ENCODE results near the gene SLC38A6. TPM values are rescaled to one million over a fixed set of nuclear protein-coding genes. Genes with fewer than 3 reads are reported as not detected.

The SLC38A6 gene
- total RNA-seq, 2 experiments from 2014 or later: 4.5 to 5.3 TPM

GRCh38 chr14:61033054-61033453, 52.0 kb downstream of the SLC38A6 start:
- no peak for ATAC-seq
- peaks cover 8% of the 10 kb centered on the region for H3K4me1 Mint-ChIP-seq
- no peak overlapping the region for H3K4me3 Mint-ChIP-seq
- no peaks in the 10 kb centered on the region for H3K9me3 Mint-ChIP-seq (ENCODE audit: low read depth)
- DNase-seq: no peak
- peaks cover 2% of the 10 kb centered on the region for H3K36me3 Mint-ChIP-seq (ENCODE audit: low read depth)
- POLR2A ChIA-PET: no interaction called here
- CTCF ChIA-PET: interaction anchor here (0.9 to 1.1 kb wide), 2 partner anchors 15 to 408 kb away, joined by 3 read pairs; no protein-coding TSS in a partner anchor
- intact Hi-C loops (cut with DNase I, micrococcal nuclease): no loop called here
- H3K27ac Mint-ChIP-seq: no peak overlapping the region
- no peaks in the 10 kb centered on the region for H3K27me3 Mint-ChIP-seq

- DNase-seq: no peak
- Mint-ChIP-seq H3K4me3 (no peak overlapping the region), H3K27ac (no peak overlapping the region), H3K9me3 (ENCODE audit: low read depth) (no peaks in the 10 kb centered on the region), H3K27me3 (no peaks in the 10 kb centered on the region), H3K36me3 (ENCODE audit: low read depth) (peaks cover 2% of the 10 kb centered on the region), H3K4me1 (peaks cover 8% of the 10 kb centered on the region)
- ChIA-PET CTCF (no interaction called here), POLR2A (no interaction called here)
- intact Hi-C loops (cut with DNase I, micrococcal nuclease): no loop called here
- no peak for ATAC-seq
Observed at GRCh38 chr14:61033855-61034254, 52.8 kb downstream of the SLC38A6 start.

GRCh38 chr14:61034416-61035120, 53.5 kb downstream of the SLC38A6 start:
- peaks cover 8% of the 10 kb centered on the region for H3K4me1 Mint-ChIP-seq
- H3K27me3 Mint-ChIP-seq: no peaks in the 10 kb centered on the region
- peak; percentile 22 for DNase-seq
- no peaks in the 10 kb centered on the region for H3K9me3 Mint-ChIP-seq (ENCODE audit: low read depth)
- intact Hi-C loops (cut with DNase I, micrococcal nuclease): no loop called here
- H3K36me3 Mint-ChIP-seq (ENCODE audit: low read depth): peaks cover 2% of the 10 kb centered on the region
- peak overlapping the region; percentile 24 for H3K27ac Mint-ChIP-seq
- ChIA-PET CTCF (interaction anchor here (0.8 kb wide), 1 partner anchor 12 kb away, joined by 3 read pairs; no protein-coding TSS in a partner anchor), POLR2A (no interaction called here)
- H3K4me3 Mint-ChIP-seq: no peak overlapping the region
- ATAC-seq: peak; percentile 53

DNA sequence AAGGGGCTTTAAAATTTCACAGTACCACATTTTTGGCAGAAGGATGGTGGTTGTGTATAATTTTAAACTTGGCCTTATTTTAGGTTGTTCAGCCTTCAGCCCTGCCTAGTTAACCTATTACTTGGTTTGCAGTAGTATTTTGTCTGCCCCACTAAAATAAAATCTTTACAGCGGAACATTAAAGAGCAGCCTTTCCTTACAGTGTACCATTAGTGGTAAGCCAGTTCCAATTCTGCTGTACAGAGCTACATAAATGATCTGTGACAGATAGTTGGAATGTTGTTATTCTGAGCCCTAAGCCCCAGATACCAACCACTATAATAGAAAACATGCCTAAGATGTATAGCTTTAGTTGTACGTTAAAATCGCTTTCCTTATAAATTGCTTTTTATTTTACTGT, 56.2 kb downstream of the SLC38A6 start:
- Mint-ChIP-seq H3K27ac (no peak overlapping the region), H3K4me1 (peaks cover 8% of the 10 kb centered on the region), H3K9me3 (ENCODE audit: low read depth) (no peaks in the 10 kb centered on the region), H3K27me3 (no peaks in the 10 kb centered on the region), H3K36me3 (ENCODE audit: low read depth) (no peaks in the 10 kb centered on the region), H3K4me3 (no peak overlapping the region)
- DNase-seq (no peak), ATAC-seq (no peak)
- intact Hi-C loops (cut with DNase I, micrococcal nuclease): no loop called here
- ChIA-PET POLR2A (no interaction called here), CTCF (interaction anchor here (0.9 kb wide), 1 partner anchor 412 kb away, joined by 4 read pairs; no protein-coding TSS in a partner anchor)

GRCh38 chr14:61041704-61042103, 60.7 kb downstream of the SLC38A6 start:
- intact Hi-C loops (cut with DNase I, micrococcal nuclease): no loop called here
- CTCF ChIA-PET: no interaction called here

DNA sequence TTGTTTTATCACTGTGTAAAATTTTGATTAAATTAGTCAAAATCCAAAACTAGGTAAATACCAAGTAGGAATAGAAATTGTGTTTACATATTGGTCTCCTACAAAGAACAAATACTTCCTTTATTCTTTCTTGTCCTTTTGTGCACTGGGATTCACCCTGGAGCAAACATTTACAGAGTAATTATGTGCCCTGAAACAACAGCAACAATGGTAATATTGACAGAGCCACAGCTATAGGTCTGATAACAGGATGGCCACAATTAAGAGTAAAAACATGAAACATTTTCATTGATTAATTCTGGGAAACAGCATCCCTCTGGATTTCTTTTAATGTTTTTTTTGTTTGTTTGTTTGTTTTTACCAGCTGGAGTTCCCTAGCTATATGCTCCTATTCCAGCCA, 61.2 kb downstream of the SLC38A6 start:
- ATAC-seq (no peak), DNase-seq (no peak)
- Mint-ChIP-seq H3K27me3 (no peaks in the 10 kb centered on the region), H3K36me3 (ENCODE audit: low read depth) (no peaks in the 10 kb centered on the region), H3K9me3 (ENCODE audit: low read depth) (no peaks in the 10 kb centered on the region), H3K4me3 (no peak overlapping the region), H3K27ac (no peak overlapping the region), H3K4me1 (no peaks in the 10 kb centered on the region)
- ChIA-PET CTCF (interaction anchor here (1.0 kb wide), 1 partner anchor 11 kb away, joined by 3 read pairs; no protein-coding TSS in a partner anchor), POLR2A (no interaction called here)
- intact Hi-C loops (cut with DNase I, micrococcal nuclease): no loop called here

More at GRCh38 chr14:61041704-61042103, 60.7 kb downstream of the SLC38A6 start:
- Mint-ChIP-seq H3K36me3 (ENCODE audit: low read depth) (no peaks in the 10 kb centered on the region), H3K9me3 (ENCODE audit: low read depth) (no peaks in the 10 kb centered on the region), H3K27ac (no peak overlapping the region), H3K27me3 (no peaks in the 10 kb centered on the region), H3K4me1 (no peaks in the 10 kb centered on the region), H3K4me3 (no peak overlapping the region)
- DNase-seq: no peak
- ATAC-seq: no peak
- POLR2A ChIA-PET: no interaction called here

GRCh38 chr14:61043506-61043905, 62.5 kb downstream of the SLC38A6 start:
- no peak overlapping the region for H3K27ac Mint-ChIP-seq
- no peak overlapping the region for H3K4me3 Mint-ChIP-seq
- ChIA-PET CTCF (interaction anchor here (0.9 kb wide), 1 partner anchor 41 kb away, joined by 3 read pairs; no protein-coding TSS in a partner anchor), POLR2A (no interaction called here)
- no peak for ATAC-seq
- DNase-seq: no peak
- intact Hi-C loops (cut with DNase I, micrococcal nuclease): no loop called here
- H3K36me3 Mint-ChIP-seq (ENCODE audit: low read depth): no peaks in the 10 kb centered on the region
- no peaks in the 10 kb centered on the region for H3K4me1 Mint-ChIP-seq
- no peaks in the 10 kb centered on the region for H3K27me3 Mint-ChIP-seq
- H3K9me3 Mint-ChIP-seq (ENCODE audit: low read depth): no peaks in the 10 kb centered on the region

GRCh38 chr14:61047021-61047420, 66.0 kb downstream of the SLC38A6 start:
- Mint-ChIP-seq H3K4me3 (no peak overlapping the region), H3K27me3 (no peaks in the 10 kb centered on the region), H3K36me3 (ENCODE audit: low read depth) (peaks cover 2% of the 10 kb centered on the region), H3K27ac (no peak overlapping the region), H3K9me3 (ENCODE audit: low read depth) (no peaks in the 10 kb centered on the region), H3K4me1 (no peaks in the 10 kb centered on the region)
- intact Hi-C loops (cut with DNase I, micrococcal nuclease): no loop called here
- ATAC-seq (no peak), DNase-seq (no peak)
- ChIA-PET CTCF (interaction anchor here (1.5 kb wide), 1 partner anchor 22 kb away, joined by 5 read pairs; no protein-coding TSS in a partner anchor), POLR2A (no interaction called here)

DNA sequence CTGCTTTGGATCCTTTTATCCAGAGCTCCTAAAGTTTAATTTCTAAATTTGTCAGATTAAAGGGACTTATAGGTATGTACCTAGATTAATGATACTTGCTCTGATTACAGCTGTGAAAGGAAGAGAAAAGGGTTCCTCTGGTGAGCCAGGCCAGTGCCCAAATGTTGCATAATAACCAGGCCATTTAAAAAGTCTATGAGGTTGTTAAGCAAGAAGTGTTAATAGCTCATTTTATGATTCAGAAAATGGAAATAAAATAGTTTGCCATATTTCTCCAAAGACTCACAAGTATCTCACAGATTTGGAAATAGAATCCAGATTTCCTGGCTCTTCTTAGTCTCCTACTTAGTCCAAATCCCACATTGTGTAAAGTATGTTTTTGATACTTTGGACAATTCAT, 67.6 kb downstream of the SLC38A6 start:
- ATAC-seq: no peak
- no peak for DNase-seq
- Mint-ChIP-seq H3K27ac (no peak overlapping the region), H3K4me1 (no peaks in the 10 kb centered on the region), H3K4me3 (no peak overlapping the region), H3K27me3 (no peaks in the 10 kb centered on the region), H3K36me3 (ENCODE audit: low read depth) (peaks cover 11% of the 10 kb centered on the region), H3K9me3 (ENCODE audit: low read depth) (peaks cover 2% of the 10 kb centered on the region)
- POLR2A ChIA-PET: no interaction called here
- CTCF ChIA-PET: interaction anchor here (1.1 kb wide), 1 partner anchor 10 kb away, joined by 3 read pairs; no protein-coding TSS in a partner anchor
- intact Hi-C loops (cut with DNase I, micrococcal nuclease): no loop called here

- ChIA-PET POLR2A (interaction anchor here (0.6 kb wide), 1 partner anchor 102 kb away, joined by 3 read pairs; no protein-coding TSS in a partner anchor), CTCF (interaction anchor here (1.5 kb wide), 1 partner anchor 12 kb away, joined by 4 read pairs; no protein-coding TSS in a partner anchor)
- H3K9me3 Mint-ChIP-seq (ENCODE audit: low read depth): peaks cover 8% of the 10 kb centered on the region
- H3K27me3 Mint-ChIP-seq: no peaks in the 10 kb centered on the region
- DNase-seq: no peak
- no peak for ATAC-seq
- H3K36me3 Mint-ChIP-seq (ENCODE audit: low read depth): peaks cover 18% of the 10 kb centered on the region
- no peak overlapping the region for H3K4me3 Mint-ChIP-seq
- intact Hi-C loops (cut with DNase I, micrococcal nuclease): no loop called here
- H3K27ac Mint-ChIP-seq: no peak overlapping the region
- H3K4me1 Mint-ChIP-seq: no peaks in the 10 kb centered on the region
Observed at GRCh38 chr14:61050417-61050816, 69.4 kb downstream of the SLC38A6 start.

DNA sequence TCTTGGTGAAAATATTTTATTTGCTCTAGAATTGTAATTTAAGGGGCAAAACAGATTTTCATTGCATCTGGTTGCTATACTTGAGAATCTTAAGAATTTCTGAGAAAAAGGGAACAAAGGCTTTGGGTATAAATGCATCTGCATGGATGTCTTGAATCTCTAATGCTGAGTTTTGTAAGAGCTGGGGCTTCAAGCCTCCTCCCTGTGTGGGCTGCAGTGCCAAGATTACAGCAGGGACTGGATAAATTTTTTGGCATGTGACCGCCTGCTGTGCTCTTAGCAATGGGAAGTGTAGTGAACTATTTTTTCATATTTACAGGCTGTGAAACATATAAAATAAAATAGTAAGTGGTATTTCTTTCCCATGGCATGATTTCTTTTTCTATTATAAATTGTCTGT, 70.0 kb downstream of the SLC38A6 start:
- Mint-ChIP-seq H3K36me3 (ENCODE audit: low read depth) (peaks cover 18% of the 10 kb centered on the region), H3K27me3 (no peaks in the 10 kb centered on the region), H3K9me3 (ENCODE audit: low read depth) (peaks cover 8% of the 10 kb centered on the region), H3K4me3 (no peak overlapping the region), H3K4me1 (no peaks in the 10 kb centered on the region), H3K27ac (no peak overlapping the region)
- ChIA-PET POLR2A (interaction anchor here (0.6 kb wide), 1 partner anchor 101 kb away, joined by 3 read pairs; no protein-coding TSS in a partner anchor), CTCF (interaction anchor here (1.5 kb wide), 1 partner anchor 13 kb away, joined by 4 read pairs; no protein-coding TSS in a partner anchor)
- intact Hi-C loops (cut with DNase I, micrococcal nuclease): no loop called here
- DNase-seq (no peak), ATAC-seq (no peak)

DNA sequence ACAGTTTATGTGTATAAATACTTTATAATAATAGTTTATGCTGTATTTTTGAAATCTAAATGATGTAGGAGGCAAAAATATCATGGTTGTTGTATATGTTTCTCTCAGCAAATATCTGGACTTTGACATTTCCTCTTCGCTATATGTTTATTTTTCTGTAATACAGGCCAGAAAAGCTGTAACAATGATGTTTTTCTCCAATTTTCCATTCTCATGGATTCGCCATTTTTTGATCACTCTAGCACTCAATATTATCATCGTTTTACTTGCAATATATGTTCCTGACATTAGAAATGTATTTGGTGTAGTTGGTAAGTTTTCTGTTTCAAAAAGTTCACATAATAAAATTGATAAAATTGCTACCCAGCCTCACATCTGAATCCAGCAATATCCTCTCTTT, 70.6 kb downstream of the SLC38A6 start:
- Mint-ChIP-seq H3K4me1 (no peaks in the 10 kb centered on the region), H3K36me3 (ENCODE audit: low read depth) (peaks cover 18% of the 10 kb centered on the region), H3K27ac (no peak overlapping the region), H3K9me3 (ENCODE audit: low read depth) (peaks cover 8% of the 10 kb centered on the region), H3K4me3 (no peak overlapping the region), H3K27me3 (no peaks in the 10 kb centered on the region)
- ATAC-seq (no peak), DNase-seq (no peak)
- ChIA-PET CTCF (interaction anchor here (1.5 kb wide), 1 partner anchor 14 kb away, joined by 4 read pairs; no protein-coding TSS in a partner anchor), POLR2A (no interaction called here)
- intact Hi-C loops (cut with DNase I, micrococcal nuclease): no loop called here

Measured in activated CD4-positive, alpha-beta T cell treated with anti-CD3 and anti-CD28 coated beads for 36 hours (primary cell).